GM19324 (cell line): ENCODE data around the gene UBE2J2.
A peak's percentile ranks its signal among the peaks of the same experiment; 100 is the strongest.

Experiments
- ATAC-seq: cut with Tn5 transposase; IDR thresholded peaks from one replicate; pipeline ENCODE4 v1.9.1; 2021; ENCODE audit warnings: mild to moderate bottlenecking, moderate library complexity; ENCODE audit not compliant: unreplicated experiment, low FRiP score

The UBE2J2 gene

DNA sequence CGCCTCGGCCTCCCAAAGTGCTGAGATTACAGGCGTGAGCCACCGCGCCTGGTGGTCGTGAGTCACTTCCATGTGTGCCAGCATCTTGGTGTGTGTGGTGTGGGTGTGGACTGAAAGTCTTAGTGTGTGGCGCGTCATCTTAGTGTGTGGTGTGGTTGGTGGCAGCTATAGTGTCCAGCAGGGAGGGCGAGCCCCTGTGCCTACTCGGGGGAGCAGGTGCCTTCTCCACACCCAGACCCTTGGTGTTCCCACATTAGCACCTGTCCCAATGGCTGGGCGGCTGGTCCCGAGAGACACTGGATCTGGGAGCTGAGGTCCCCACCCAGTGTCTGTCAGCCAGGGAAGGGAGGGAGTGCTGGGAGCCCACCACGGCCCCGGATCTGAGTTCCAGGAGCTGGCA, 9.3 kb upstream of the UBE2J2 start:
- no peak for ATAC-seq

DNA sequence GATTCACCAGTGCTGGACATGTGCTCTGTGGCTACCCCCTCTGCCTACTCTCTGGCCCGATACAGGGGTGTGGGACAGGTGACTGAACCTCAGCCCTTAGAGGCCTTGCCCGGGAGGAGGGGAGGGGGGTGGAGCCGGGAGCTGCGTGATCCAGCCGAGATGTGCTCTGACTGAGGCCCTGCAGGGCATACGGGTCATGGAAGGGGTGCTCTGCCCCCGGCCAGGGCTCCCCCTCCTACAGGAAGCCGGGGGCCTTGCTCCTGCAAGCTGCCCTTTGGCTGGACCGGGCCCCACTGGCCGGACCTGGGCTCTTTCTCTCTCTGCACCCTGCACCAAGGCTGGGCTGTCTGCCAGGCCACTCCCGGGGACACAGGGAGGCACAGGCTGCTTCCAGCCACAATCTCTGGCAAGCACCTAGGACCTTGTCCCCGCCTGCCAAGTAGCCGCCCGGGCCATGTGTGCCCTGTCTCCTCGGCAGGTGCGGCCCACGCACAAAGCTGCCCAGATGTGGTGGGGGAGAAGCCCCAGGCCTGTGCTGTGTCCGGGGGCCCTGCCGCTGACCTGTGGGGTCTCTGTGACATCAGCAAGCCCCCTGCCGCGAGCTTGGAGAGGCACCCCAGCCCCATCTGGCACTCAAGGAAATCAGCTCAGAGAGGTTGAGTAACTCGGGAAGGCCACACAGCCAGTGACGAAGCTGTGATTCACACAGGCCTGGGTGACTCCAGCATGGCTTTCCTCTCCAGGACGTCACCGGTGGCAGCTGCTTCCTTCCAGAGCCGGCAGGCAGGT, 8.1 kb upstream of the UBE2J2 start:
- ATAC-seq, result no peak

DNA sequence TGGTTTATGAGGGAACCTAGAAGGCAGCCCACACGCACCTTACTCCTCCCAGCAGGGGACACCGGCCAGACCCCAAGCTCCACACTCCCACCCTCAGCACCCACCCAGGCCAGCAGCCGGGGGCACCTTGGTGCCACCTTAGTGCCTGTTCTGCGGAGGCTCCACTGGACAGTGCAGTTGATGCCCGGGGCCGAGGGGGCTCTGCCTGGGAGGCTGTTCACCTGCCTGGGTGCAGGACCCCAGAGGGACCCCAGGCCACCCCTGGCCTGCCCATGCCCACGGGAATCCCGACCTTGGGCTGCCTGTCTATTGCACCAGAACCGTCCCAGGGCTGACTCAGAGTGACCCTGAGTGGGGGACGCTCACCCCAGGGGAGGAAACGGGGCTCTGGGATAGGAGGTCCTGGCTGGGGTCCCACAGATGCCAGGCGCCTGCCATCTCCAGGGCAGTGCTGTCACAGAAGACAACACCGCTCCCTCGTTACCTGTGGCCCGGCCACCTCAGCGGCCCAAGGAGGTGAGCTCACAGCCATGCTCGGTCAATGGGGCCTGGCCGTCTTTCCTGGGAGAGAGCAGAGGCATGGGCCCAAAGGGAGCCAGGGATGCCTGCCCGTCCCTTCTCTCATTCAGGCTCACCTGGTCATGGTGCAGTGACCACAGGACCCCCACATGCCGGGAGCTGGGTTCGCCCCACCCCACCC, 7.3 kb upstream of the UBE2J2 start:
- ATAC-seq, result no peak

DNA sequence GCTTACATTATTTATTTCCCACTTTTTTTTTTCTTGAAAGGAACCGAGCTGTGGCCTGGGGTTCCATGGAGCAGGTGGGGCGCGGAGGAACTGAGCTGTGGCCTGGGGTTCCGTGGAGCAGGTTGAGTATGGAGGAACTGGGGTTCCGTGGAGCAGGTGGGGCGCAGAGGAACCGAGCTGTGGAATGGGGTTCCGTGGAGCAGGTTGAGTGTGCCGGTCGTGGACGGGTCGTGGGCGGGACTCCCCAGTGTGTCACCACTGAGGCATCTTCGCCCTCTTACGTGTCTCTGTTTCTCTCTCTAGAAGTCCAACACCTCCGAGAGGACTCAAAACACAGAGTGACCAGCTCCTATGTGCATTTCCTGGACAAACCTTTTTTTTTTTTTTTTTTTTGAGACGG, 5.4 kb upstream of the UBE2J2 start:
- no peak for ATAC-seq

DNA sequence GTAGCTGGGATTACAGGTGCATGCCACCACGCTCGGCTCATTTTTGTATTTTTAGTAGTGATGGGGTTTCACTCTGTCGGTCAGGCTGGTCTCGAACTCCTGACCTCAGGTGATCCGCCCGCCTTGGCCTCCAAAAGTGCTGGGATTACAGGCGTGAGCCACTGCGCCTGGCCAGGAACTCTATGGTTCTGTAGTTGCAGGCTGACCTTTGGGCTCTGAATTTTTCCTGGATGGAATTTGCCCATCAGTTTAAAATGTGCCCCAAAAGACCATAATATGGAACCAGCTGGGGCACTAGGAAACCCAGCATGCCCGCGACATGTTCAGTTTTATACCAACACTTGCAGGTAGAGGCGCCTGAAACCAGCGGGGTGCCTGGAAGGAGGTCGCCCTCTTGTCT, 5.0 kb upstream of the UBE2J2 start:
- no peak for ATAC-seq

DNA sequence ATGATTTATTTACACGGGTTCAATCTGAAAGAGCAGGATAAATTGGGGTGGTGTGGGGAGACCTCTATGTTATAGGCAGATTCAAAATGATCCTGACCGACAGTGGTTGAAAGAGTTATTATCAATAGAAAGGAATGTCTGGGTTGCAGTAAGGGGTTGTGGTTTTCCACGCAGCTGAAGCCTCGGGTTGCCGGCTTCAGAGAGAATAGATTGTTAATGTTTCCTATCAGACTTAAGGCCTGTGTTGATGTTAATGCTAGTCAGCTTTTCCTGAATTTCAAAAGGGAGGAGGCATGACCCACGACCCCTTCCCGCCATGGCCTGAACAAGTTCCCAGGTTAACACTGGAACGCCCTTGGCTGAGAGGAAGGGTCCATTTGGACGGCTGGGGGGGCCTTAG, 2.2 kb upstream of the UBE2J2 start:
- ATAC-seq, result no peak

DNA sequence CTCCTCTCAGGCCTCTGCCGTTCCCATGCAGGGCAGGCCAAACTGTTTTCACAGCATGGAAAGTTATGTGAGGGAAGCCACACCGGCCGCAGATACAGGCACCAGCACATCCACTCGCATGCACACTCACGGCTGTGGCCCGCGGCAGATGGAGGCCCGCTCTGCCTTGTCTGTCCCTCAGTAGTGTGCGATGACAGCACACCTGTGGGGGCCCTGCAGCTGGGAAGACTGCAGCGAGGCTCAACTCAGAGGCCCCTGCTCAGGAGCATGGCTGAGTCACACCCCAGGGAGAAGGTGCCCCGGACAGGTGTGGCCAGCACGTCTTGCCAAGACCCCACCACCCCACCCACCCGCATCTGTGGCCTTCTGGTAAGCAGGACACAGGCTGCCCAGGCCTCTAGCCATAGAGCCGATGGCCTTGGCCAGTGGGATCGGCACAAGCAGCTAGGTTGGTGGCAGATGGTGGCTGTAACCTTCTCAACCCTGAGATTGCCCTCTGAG, 1.3 kb upstream of the UBE2J2 start:
- no peak for ATAC-seq

DNA sequence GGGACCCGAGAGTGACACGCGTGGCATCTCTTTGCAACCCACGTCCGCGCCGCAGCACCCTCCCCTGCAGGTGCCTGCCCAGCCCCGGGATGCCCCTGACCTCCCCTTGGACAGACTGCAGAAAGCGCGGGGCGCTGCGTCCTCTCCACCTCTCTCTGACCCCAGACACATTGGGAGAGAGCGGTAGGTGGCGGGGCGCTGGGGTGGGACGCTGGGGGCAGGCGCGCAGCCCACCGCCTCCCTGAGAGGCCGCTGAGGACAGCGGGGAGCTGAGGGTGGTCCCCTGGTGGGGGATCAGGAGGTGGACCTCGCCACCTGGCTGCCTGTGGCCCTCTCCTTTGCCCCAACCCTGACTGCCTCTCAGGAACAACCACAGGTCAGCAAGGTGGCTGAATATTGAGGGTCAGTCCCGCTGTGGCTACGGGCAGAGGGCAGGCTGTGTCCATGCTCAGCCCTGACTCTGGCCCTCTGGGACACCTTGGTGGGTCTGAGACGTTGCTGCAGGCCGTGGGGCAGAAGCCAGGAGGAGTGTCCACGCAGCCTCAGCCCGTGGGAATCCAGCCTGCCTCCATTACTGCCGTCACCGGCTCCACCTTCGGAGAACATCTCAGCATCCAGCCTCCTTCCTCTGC, 761 bp upstream of the UBE2J2 start:
- ATAC-seq, result no peak

DNA sequence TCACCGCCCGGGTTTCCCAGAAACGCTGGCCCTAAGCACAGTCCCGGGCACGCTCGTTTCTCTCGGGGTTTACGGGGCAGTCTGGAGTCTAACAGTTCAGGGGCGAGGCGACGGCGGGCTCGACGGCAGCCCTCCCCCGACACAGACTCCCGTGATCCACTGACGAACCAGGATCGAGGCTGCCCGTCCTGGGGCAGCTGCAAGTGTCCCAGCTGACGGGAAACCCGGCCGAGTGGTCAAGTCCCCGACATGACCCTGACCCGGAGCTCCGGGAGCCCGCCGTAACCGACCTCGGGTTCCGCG, 494 bp downstream of the UBE2J2 start:
- peak; percentile 2 for ATAC-seq

DNA sequence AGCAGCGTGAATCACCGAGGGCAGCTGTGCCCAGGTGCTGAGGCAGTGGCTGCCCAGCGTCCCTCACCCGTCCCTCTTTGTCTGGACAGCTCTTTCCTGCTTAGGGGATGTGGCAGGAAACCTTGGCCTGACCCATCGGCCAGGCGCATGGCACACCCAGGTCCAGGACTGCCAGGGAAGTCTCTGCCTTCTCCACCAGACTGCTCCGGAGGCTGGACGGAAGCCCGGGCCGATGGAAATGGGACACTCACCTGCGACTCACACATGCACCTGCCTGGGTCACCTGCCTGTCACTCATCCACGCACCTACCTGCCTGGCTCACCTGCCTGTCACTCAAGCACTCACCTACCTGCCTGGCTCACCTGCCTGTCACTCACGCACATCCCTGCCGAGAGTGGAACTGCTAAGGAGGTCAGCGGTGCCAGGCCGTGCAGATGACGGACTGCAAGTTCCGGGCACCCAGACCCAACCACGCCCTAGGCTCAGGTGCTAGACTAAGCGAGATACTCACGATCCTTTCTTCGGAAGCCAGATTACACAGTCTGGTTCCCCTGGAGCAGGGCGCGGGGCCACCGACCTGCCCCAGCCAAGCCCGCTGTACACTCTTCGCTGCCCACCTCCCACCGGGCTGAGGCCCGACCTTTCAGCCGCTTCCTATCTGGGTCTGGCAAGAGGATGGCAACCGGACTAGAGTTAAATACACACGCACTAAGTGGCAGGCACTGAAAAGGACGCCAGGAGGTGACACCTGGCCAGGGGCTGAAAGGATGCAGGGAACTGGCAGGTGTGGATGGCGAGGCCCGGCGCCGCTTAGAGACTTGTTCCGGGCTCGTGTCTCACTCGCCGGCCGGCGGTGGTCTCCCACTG, 1.1 kb downstream of the UBE2J2 start:
- ATAC-seq, result peak; percentile 4

DNA sequence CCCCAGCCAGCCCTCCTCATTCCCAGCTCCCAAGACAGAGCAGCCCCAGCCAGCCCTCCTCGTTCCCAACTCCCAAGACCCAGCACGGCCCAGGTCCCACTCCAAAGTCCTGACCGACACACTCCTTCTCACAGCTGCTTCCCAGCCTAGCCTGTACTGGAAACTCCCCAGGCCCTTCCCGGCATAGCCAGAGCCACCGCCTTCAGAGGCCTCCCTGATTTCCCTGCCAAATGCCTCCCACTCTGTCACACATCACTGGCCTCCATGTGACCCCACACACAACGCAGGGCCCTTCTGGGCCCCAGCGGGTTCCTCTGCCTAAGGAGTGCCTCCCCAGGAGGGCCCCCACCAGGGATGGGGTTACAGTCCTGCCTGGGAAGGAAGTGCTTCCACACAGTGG, 2.8 kb downstream of the UBE2J2 start:
- ATAC-seq, result no peak

DNA sequence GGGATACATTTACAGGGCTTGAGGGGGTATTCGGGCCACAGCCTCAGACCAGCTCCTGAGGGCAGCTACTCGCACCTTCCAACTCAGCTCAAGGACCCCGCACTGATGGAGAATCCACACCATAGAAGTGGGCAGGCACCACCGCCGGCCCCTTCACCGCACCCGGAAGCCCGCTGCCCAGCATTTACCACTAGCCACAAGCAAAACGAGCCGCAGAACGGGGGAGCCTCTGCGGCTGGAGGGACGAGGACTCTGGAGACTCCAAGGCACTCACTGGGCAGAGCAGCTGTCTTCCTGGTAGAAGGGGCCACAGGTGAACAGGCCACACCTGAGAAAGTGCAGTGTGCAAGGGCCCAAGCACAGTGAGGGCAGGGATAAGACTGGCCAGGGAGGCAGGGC, 5.4 kb downstream of the UBE2J2 start:
- ATAC-seq, result no peak

DNA sequence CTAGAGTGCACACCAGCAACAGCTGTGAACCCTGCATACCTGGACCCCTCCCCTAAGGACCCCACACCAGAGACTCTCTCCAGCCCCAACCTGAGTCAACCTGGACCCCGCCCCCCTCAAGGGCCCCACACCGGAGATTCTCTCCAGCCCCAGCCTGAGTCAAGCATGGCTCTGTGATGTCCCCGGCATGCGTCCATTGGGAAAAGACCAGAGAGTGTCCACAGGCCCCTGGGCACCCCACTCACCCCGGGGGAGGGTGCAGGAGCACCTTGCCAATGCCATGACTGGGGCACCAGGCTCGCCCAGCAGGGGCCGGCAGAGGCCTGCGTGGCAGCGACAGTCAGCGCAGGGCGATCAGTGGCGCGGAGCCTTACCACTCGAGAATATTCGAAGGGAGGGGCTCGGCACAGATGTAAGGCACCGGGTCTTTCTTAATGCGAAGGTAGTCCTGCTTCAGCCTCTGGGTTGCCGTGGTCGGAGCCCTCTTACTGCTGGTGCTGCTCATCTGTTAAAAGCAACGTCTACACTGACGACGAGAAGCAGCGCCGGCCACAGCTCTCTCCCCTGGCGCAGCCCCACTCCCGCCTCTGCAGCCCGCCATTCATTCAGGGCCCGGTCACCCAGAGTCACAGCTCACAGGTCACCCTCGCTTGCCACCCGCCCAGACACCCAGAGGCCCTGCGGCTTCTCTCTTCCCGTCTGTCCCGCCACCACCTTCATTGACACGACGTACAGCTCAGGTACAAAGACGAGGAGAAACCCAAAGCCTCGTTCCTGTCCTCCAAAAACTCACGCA, 6.0 kb downstream of the UBE2J2 start:
- ATAC-seq, result no peak

DNA sequence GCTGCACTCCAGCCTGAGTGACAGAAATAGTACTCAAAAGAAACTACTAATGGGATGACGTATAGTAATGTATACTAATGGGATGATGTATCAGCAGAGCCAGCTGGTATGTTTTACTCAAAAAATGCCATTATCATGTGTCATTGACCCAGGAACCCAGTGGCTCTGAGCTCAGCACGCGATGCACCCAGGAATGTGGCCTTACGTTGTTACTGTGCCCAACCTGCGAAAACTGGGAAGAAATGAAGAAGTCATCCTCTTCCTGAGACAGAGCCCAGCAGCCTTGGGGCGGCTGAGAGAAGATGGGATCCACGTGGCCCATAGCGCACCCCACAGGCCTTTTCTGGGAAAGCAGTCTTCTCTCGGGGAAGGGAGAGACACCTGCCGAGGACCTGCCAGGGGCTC, 8.8 kb downstream of the UBE2J2 start:
- ATAC-seq, result no peak

DNA sequence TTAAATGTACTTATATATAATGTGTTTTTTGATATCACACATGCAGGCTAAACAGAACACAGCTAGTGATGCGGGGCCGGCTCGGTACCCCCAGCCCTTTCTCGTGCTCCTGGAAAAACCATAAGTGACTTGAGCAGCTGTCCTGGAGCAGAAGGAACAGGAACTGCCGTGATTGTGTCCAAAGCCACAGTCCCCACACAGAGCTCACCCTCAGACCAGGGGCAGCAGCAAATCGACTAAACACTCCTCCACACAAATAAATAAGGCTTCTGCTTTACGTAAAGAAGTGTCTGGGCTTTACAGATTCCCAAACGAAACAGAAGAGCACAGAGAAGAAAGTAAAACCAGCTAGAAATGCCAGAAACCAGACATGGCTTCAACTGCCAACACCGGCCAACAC, 9.6 kb downstream of the UBE2J2 start:
- ATAC-seq, result no peak

DNA sequence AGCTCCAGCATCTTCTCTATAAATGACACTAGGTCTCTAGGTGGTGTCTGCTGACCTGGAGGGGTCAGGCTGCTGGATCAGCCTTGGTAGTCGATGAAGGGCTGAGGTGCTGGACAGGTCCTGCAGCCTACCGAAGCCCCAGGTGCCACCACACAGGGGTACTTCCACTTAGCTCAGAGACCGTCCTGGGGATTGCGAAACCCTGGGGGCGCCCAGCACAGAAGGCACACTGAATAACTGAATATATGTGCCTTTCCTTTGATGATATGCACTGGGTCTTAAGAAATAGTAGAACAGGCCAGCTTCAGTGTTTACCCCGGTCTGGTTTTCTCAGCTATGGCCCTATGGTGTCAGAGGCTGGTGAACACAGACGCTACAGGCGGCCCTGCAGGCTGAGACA, 10.9 kb downstream of the UBE2J2 start:
- no peak for ATAC-seq

DNA sequence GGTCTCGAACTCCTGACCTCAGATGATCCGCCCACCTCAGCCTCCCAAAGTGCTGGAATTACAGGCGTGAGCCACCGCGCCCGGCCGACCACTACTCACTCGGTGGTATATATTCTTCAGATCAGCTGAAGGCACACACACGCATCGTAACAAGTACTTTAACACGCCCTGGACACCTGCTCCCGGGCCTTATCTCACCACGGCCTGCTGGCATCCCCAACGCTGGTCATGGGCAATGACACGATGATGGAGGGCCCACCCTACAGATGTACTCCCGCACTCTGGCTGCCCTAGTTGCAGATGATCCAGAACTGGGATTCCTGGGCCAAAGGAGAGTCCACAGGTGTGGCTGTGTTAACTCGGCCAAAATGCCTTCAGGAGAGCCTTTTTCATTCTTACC, 11.6 kb downstream of the UBE2J2 start:
- ATAC-seq, result no peak

DNA sequence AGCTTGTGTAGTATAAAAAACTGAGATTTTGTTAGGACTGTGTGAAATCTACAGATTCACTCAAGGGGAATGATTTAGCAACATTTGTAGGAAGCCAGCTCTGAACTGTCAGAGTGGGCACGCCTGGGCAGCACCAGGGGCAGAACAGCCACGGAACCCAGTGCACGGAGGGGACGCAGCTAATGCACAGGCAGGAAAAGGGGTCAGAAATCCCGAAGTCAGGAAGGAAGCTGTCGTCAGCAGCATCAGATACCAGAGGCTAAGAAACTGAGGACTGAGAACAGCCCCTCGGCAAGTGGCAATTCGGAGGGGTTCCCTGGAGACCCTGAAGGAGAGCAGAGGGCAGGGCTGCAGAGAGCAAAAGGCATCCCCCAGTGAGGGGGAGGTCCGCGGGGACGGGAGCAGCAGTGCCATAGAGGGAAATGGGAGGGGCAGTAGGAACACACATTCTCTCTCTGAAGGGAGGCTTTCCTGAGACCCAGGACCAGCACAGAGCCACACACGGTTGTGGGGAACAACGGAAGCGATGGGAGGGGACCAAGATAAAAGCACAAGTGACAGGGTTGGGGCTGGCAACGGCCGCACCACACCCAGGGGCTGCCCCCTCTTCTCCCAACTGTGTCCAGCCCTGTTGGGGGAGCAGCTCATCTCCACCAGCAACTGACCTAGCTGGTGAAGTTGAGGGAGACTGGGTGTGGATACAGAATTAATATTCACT, 12.7 kb downstream of the UBE2J2 start:
- no peak for ATAC-seq

DNA sequence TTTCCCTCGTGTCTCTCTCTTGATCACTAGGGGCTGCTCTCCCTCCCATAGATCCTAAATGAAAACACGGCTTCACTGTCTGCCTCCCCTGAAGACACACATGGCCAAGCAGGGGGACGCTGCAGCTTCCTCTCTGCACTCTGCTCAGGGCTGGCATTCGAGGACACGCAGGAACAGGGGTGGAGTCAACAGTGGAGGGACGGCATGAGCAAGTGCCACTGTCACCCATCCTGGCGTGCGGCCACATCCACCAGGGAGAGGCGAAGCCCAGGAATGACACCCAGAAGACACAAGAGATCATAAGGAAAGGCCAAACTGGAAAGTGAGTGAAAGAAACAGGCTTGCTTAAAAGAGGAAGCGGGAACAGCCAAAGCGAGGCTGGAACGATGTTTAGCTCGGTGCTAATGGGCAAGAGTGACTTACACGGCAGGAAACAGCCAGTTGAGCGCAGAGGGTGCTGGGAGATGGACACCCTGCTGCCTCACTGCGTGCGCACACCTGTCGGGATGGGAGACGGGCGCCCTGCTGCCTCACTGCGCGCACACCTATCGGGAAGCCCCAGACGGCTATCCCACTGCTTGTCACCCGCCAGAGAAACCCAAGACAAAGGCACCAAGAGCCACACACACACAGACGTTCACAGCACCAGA, 13.6 kb downstream of the UBE2J2 start:
- no peak for ATAC-seq
